GM18499 (cell line): ENCODE data around the gene DPP10.
"Not testable (repeated sequence)": the region's sequence is repeated elsewhere in the genome, so short reads cannot be mapped to it uniquely, and the experiment has no call there.

Experiments
- ATAC-seq: cut with Tn5 transposase; IDR thresholded peaks from one replicate; pipeline ENCODE4 v1.9.1; 2021; ENCODE audit warnings: moderate number of reproducible peaks; ENCODE audit not compliant: insufficient read depth, unreplicated experiment

The DPP10 gene

GRCh38 chr2:115359550-115359949, 917.1 kb downstream of the DPP10 start:
- ATAC-seq, result no peak

- no peak for ATAC-seq
These were observed 921.7 kb downstream of the DPP10 start for GRCh38 chr2:115364093-115364492.

- no peak for ATAC-seq
These were observed 927.0 kb downstream of the DPP10 start for GRCh38 chr2:115369400-115369799.

- ATAC-seq, result no peak
These were observed 932.5 kb downstream of the DPP10 start for GRCh38 chr2:115374981-115375380.

GRCh38 chr2:115384399-115384798, 942.0 kb downstream of the DPP10 start:
- ATAC-seq, result no peak

- ATAC-seq, result no peak
These were observed 944.0 kb downstream of the DPP10 start for GRCh38 chr2:115386465-115386864.

- ATAC-seq, result no peak
These were observed 946.6 kb downstream of the DPP10 start for GRCh38 chr2:115389024-115389423.

GRCh38 chr2:115389898-115390565, 947.6 kb downstream of the DPP10 start:
- ATAC-seq, result no peak

- ATAC-seq, result no peak
These were observed 954.1 kb downstream of the DPP10 start for GRCh38 chr2:115396579-115396978.

- no peak for ATAC-seq
These were observed 958.5 kb downstream of the DPP10 start for GRCh38 chr2:115400940-115401339.

- no peak for ATAC-seq
These were observed 970.1 kb downstream of the DPP10 start for GRCh38 chr2:115412501-115412900.

GRCh38 chr2:115413791-115414190, 971.4 kb downstream of the DPP10 start:
- no peak for ATAC-seq

- ATAC-seq, result no peak
These were observed 972.0 kb downstream of the DPP10 start for GRCh38 chr2:115414466-115414865.

GRCh38 chr2:115422004-115422634, 979.7 kb downstream of the DPP10 start:
- no peak for ATAC-seq

GRCh38 chr2:115427436-115427835, 985.0 kb downstream of the DPP10 start:
- no peak for ATAC-seq

GRCh38 chr2:115440746-115441145, 998.3 kb downstream of the DPP10 start:
- not testable (repeated sequence) for ATAC-seq

- ATAC-seq, result no peak
These were observed 1001.2 kb downstream of the DPP10 start for GRCh38 chr2:115443539-115444185.

GRCh38 chr2:115460008-115460407, 1017.6 kb downstream of the DPP10 start:
- ATAC-seq, result no peak

- ATAC-seq, result no peak
These were observed 1038.3 kb downstream of the DPP10 start for GRCh38 chr2:115480741-115481140.

- ATAC-seq, result no peak
These were observed 1039.4 kb downstream of the DPP10 start for GRCh38 chr2:115481842-115482241.

GRCh38 chr2:115483666-115484065, 1041.2 kb downstream of the DPP10 start:
- ATAC-seq, result no peak

GRCh38 chr2:115484486-115484885, 1042.0 kb downstream of the DPP10 start:
- no peak for ATAC-seq
